ENCODE data around the gene PPIG. TPM values are rescaled to one million over a fixed set of nuclear protein-coding genes. Genes with fewer than 3 reads are reported as not detected.
"Not testable (repeated sequence)": the region's sequence is repeated elsewhere in the genome, so short reads cannot be mapped to it uniquely, and the experiment has no call there.

PPIG gene
- total and polyA plus RNA-seq, 2 of the 4 experiments (the other 2 are of a cell fraction): 10.4 to 16.7 TPM

DNA sequence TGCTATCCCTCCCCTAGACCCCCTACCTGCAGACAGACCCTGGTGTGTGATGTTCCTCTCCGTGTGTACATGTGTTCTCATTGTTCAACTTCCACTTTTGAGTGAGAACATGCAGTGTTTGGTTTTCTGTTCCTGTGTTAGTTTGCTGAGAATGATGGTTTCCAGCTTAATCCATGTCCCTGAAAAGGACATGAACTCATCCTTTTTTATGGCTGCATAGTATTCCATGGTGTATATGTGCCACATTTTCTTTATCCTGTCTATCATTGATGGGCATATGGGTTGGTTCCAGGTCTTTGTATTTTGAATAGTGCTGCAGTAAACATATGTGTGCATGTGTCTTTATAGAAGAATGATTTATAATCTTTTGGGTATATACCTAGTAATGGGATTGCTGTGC lies 31.8 kb downstream of the PPIG start:
- H3K4me3 ChIP-seq (ENCODE audit: insufficient read depth, low read depth, low read length); ATAC-seq (ENCODE audit: low read depth); H2BK15ac ChIP-seq (ENCODE audit: low read depth, low read length); H2BK20ac ChIP-seq (ENCODE audit: low read depth, low read length); H3K9me1 ChIP-seq (ENCODE audit: insufficient read depth, low read length); H3K4me2 ChIP-seq (ENCODE audit: low read depth, low read length); H3K14ac ChIP-seq (replicated peaks; ENCODE audit: low read depth, low read length); in situ Hi-C loops (cut with MboI; ENCODE audit: low sequenced_read_pairs); H3K9me3 ChIP-seq (ENCODE audit: control insufficient read depth, insufficient read depth, low read length); H3K9ac ChIP-seq (ENCODE audit: low read depth, low read length); H4K5ac ChIP-seq (ENCODE audit: low read depth, low read length); H2BK120ac ChIP-seq (ENCODE audit: low read depth, low read length); H4K91ac ChIP-seq (ENCODE audit: insufficient read depth, low read depth, low read length); BruUV-seq (replicated peaks); DNase-seq; H3K27ac ChIP-seq (ENCODE audit: insufficient read depth, low read length); H2AK5ac ChIP-seq (ENCODE audit: low read depth, low read length); CTCF ChIA-PET; H2AFZ ChIP-seq (replicated peaks; ENCODE audit: low read length, poor library complexity); intact Hi-C loops (cut with micrococcal nuclease); H3K79me1 ChIP-seq (ENCODE audit: low read depth in 1 of 2, low read length in 2 of 2); H4K20me1 ChIP-seq (ENCODE audit: insufficient read depth, low read length); H3K27me3 ChIP-seq (ENCODE audit: control insufficient read depth, insufficient read depth, low read length); H3K23ac ChIP-seq (ENCODE audit: low read depth, low read length); H2BK5ac ChIP-seq (ENCODE audit: low read depth, low read length, poor library complexity, severe bottlenecking); H3K56ac ChIP-seq (ENCODE audit: extremely low read depth, insufficient read depth, low read length); H3K4ac ChIP-seq (ENCODE audit: low read depth, low read length); H4K8ac ChIP-seq (ENCODE audit: low read depth in 2 of 2, low read length in 2 of 2); H2AK9ac ChIP-seq (replicated peaks; ENCODE audit: low read depth, low read length, poor library complexity); POLR2A ChIA-PET (ENCODE audit: unreplicated experiment); dilution Hi-C loops (cut with HindIII; ENCODE audit: low sequenced_read_pairs, unreplicated experiment); H3K18ac ChIP-seq (ENCODE audit: low read depth, low read length); H3K4me1 ChIP-seq (ENCODE audit: control insufficient read depth, insufficient read depth, low read length): not testable (repeated sequence)
- no CpG with 5 or more reads among the region's 1 CpG for WGBS, 2 experiments (ENCODE audit: extremely low coverage in 2 of 2, insufficient read length in 1 of 2)
- peaks cover 21% of the 10 kb centered on the region for H3K36me3 ChIP-seq (ENCODE audit: control insufficient read depth, insufficient read depth, low read length)
